Mesenchymal stem cell (in vitro differentiated cells and primary cell): ENCODE data around the gene IL1RAPL1.

Experiments used
- DNase-seq: peaks from one replicate; pipeline ENCODE4 v3.0.0-alpha.2; 2013
- H2AFZ ChIP-seq: one replicate; pipeline ENCODE4 v1.6.1; 2013; ENCODE audit warnings: low read depth, mild to moderate bottlenecking, control low read depth, inconsistent platforms, low read length, moderate library complexity
- H2AK5ac ChIP-seq: 2 replicates; pipeline ENCODE4 v1.6.1; 2013; ENCODE audit warnings: low read length, moderate library complexity, mild to moderate bottlenecking, inconsistent platforms; ENCODE audit not compliant: severe bottlenecking
- H2BK120ac ChIP-seq: one replicate; pipeline ENCODE4 v1.6.1; 2013; ENCODE audit warnings: low read depth, mild to moderate bottlenecking, inconsistent platforms, low read length, moderate library complexity
- H2BK12ac ChIP-seq, 2 experiments: one replicate each; pipeline ENCODE4 v1.6.1; 2013; ENCODE audit warnings: inconsistent platforms in 2 of 2, low read length in 2 of 2, mild to moderate bottlenecking in 2 of 2, moderate library complexity in 2 of 2, control low read depth in 1 of 2
- H2BK15ac ChIP-seq: one replicate; pipeline ENCODE4 v1.6.1; 2013; ENCODE audit warnings: mild to moderate bottlenecking, low read depth, inconsistent platforms; ENCODE audit not compliant: poor library complexity, severe bottlenecking
- H2BK5ac ChIP-seq: 2 replicates; pipeline ENCODE4 v1.6.1; 2013; ENCODE audit warnings: low read depth, mild to moderate bottlenecking, low read length, control low read depth, inconsistent platforms; ENCODE audit not compliant: poor library complexity, severe bottlenecking
- H3K14ac ChIP-seq, 2 experiments: one replicate each; pipeline ENCODE4 v1.6.1; 2013; ENCODE audit warnings: inconsistent platforms in 2 of 2, low read length in 2 of 2, control low read depth in 1 of 2, mild to moderate bottlenecking in 1 of 2, moderate library complexity in 1 of 2
- H3K18ac ChIP-seq, 2 experiments: one replicate each; pipeline ENCODE4 v1.6.1; 2013; ENCODE audit warnings: inconsistent platforms in 2 of 2, low read length in 2 of 2, control low read depth in 1 of 2, low read depth in 1 of 2, mild to moderate bottlenecking in 1 of 2
- H3K23ac ChIP-seq, 2 experiments: one replicate each; pipeline ENCODE4 v1.6.1; 2013; ENCODE audit warnings: inconsistent platforms in 2 of 2, low read length in 2 of 2, mild to moderate bottlenecking in 2 of 2, moderate library complexity in 2 of 2, control low read depth in 1 of 2
- H3K27ac ChIP-seq: 2 replicates; pipeline ENCODE4 v1.5.1; 2013; ENCODE audit warnings: mild to moderate bottlenecking, moderate library complexity, low read length, control low read depth, inconsistent platforms; ENCODE audit not compliant: poor library complexity, severe bottlenecking
- H3K27me3 ChIP-seq, 2 experiments: 2 replicates each; pipeline versions ENCODE4 v1.6.1 to v1.7.0; 2013; ENCODE audit warnings: low read length in 2 of 2, mild to moderate bottlenecking in 2 of 2, moderate library complexity in 2 of 2, control low read depth in 1 of 2, inconsistent platforms in 1 of 2; ENCODE audit not compliant: control insufficient read depth in 1 of 2, insufficient read depth in 1 of 2
- H3K36me3 ChIP-seq, 2 experiments: 2 replicates each; pipeline versions ENCODE4 v1.6.1 to v1.7.0; 2013; ENCODE audit warnings: low read length in 2 of 2, control low read depth in 1 of 2, inconsistent platforms in 1 of 2, low read depth in 1 of 2, mild to moderate bottlenecking in 1 of 2; ENCODE audit not compliant: insufficient read depth in 2 of 2, control insufficient read depth in 1 of 2
- H3K4ac ChIP-seq, 2 experiments: one replicate each; pipeline ENCODE4 v1.6.1; 2013; ENCODE audit warnings: inconsistent platforms in 2 of 2, low read length in 2 of 2, mild to moderate bottlenecking in 2 of 2, moderate library complexity in 2 of 2, control low read depth in 1 of 2, low read depth in 1 of 2
- H3K4me1 ChIP-seq: 2 replicates; pipeline ENCODE4 v1.6.1; 2013; ENCODE audit warnings: low read depth, low read length, control low read depth; ENCODE audit not compliant: control insufficient read depth, insufficient read depth
- H3K4me2 ChIP-seq: 2 replicates; pipeline ENCODE4 v1.6.1; 2013; ENCODE audit warnings: low read length, mild to moderate bottlenecking, inconsistent platforms; ENCODE audit not compliant: poor library complexity, severe bottlenecking
- H3K4me3 ChIP-seq, 2 experiments: 2 replicates each; pipeline versions ENCODE4 v1.5.1 to v1.7.0; 2013; ENCODE audit warnings: low read length in 2 of 2, mild to moderate bottlenecking in 2 of 2, control low read depth in 1 of 2, low read depth in 1 of 2; ENCODE audit not compliant: insufficient read depth in 1 of 2
- H3K79me1 ChIP-seq: replicated peaks from 2 replicates; pipeline ENCODE4 v1.6.1; 2013; ENCODE audit warnings: mild to moderate bottlenecking, control low read depth, low read length, inconsistent platforms; ENCODE audit not compliant: poor library complexity, severe bottlenecking
- H3K9ac ChIP-seq: 2 replicates; pipeline ENCODE4 v1.7.0; 2013; ENCODE audit warnings: mild to moderate bottlenecking, low read length, moderate library complexity
- H3K9me3 ChIP-seq: 2 replicates; pipeline ENCODE4 v1.7.0; 2013; ENCODE audit warnings: mild to moderate bottlenecking, low read length; ENCODE audit not compliant: control insufficient read depth
- H4K8ac ChIP-seq: one replicate; pipeline ENCODE4 v1.6.1; 2013; ENCODE audit warnings: inconsistent platforms, mild to moderate bottlenecking, low read length, moderate library complexity
- H4K91ac ChIP-seq: one replicate; pipeline ENCODE4 v1.6.1; 2013; ENCODE audit warnings: mild to moderate bottlenecking, low read length, inconsistent platforms
- WGBS: methylation state at CpG from one replicate; pipeline ENCODE4 v1.1.7; 2013; ENCODE audit warnings: mixed read lengths; 5-methylcytosine and 5-hydroxymethylcytosine counted together

IL1RAPL1 gene

DNA sequence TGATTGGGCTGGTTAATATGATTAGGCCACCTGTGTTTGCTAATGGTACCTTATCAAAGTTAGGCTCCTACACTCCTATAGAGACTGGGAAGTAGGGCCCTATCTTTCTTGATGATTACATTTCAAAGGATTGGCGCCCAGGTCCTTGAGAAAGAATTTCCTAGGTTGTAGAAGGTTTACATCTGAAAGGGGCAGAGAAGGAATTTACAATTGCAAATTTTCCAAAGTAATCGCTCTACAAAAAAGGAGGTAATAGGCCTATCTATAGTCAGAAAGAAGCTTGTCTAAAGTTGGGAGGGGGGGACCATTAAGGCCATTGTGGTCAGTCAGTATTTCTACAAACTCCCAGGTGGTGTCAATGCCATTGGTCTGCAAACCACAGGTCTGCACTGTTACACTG lies 638.4 kb downstream of the IL1RAPL1 start:
- Histone ChIP-seq H3K18ac (no peak overlapping the region), H3K79me1 (no peaks in the 10 kb centered on the region), H2BK5ac (no peak overlapping the region), H2BK120ac (no peak overlapping the region), H4K8ac (no peak overlapping the region), H3K9me3 (no peaks in the 10 kb centered on the region), H3K27ac (no peak overlapping the region), H3K36me3 (no peaks in the 10 kb centered on the region), H2BK15ac (no peak overlapping the region), H2AK5ac (no peak overlapping the region), H3K9ac (no peak overlapping the region), H3K4me3 (no peak overlapping the region), H3K4me1 (no peaks in the 10 kb centered on the region), H2BK12ac (no peak overlapping the region), H3K4me2 (no peak overlapping the region), H3K23ac (no peak overlapping the region), H4K91ac (no peak overlapping the region), H3K4ac (no peak overlapping the region), H2AFZ (no peak overlapping the region), H3K14ac (no peak overlapping the region), H3K27me3 (no peaks in the 10 kb centered on the region)
- 55% methylated on average over 1 of the region's 2 CpGs for WGBS
- no peak for DNase-seq

DNA sequence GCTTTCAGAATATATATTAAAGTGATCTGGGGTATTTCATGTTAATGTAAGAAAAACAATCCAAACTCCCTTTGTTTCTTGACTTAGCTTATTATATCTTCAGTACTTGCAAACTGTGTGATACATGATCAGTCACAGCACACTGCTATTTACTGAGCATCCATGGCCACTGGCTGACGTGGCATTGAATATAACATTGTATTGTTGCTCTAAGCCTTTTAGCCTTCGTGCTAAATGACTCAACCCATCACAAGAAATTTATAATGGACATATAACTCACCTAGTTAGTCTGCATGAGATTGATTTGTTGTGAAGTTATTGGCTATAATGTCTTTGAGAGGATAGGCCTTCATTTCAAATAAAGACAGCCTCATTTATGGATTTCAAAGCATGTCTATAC lies 642.6 kb downstream of the IL1RAPL1 start:
- Histone ChIP-seq H3K27me3 (no peaks in the 10 kb centered on the region), H3K4ac (no peak overlapping the region)

DNA sequence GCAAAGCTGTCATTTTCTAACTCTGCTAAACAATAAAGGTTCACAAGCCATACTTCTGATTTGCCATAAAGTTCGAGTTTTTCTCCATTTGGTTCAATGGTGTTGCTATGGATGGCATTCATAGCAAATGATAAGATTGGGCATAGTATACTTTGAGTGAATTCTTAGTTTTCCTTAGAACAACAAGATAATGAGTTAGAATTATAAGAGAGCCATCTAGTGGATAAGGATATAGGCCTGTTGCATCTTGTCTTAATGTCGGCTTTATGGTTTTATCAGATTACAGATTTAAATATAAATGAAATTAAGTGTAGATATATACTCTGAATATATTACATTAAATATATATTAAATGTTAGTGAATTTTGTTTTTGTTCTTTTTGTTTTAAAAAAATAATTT lies 644.6 kb downstream of the IL1RAPL1 start:
- no peaks in the 10 kb centered on the region for H3K36me3 ChIP-seq
- H3K4me3 ChIP-seq: no peak overlapping the region
- no peak overlapping the region for H3K23ac ChIP-seq
- no peaks in the 10 kb centered on the region for H3K9me3 ChIP-seq
- no peak overlapping the region for H3K4ac ChIP-seq
- H2BK15ac ChIP-seq: no peak overlapping the region
- no peak overlapping the region for H4K91ac ChIP-seq
- WGBS: 33% methylated on average over 1 of the region's 2 CpGs
- no peaks in the 10 kb centered on the region for H3K4me1 ChIP-seq
- no peak overlapping the region for H2BK12ac ChIP-seq
- H3K27me3 ChIP-seq: no peaks in the 10 kb centered on the region
- no peak overlapping the region for H3K18ac ChIP-seq
- H4K8ac ChIP-seq: no peak overlapping the region
- H2BK5ac ChIP-seq: no peak overlapping the region
- no peak overlapping the region for H3K14ac ChIP-seq
- no peak overlapping the region for H3K4me2 ChIP-seq
- no peak for DNase-seq
- H3K27ac ChIP-seq: no peak overlapping the region
- no peak overlapping the region for H3K9ac ChIP-seq
- no peak overlapping the region for H2AFZ ChIP-seq
- H3K79me1 ChIP-seq: no peaks in the 10 kb centered on the region
- no peak overlapping the region for H2BK120ac ChIP-seq
- no peak overlapping the region for H2AK5ac ChIP-seq

More for the DNA sequence above, 642.6 kb downstream of the IL1RAPL1 start:
- WGBS: no CpG with 5 or more reads among the region's 2 CpGs
- Histone ChIP-seq H3K79me1 (no peaks in the 10 kb centered on the region), H3K4me3 (no peak overlapping the region), H3K27ac (no peak overlapping the region), H4K91ac (no peak overlapping the region), H3K14ac (no peak overlapping the region), H2BK12ac (no peak overlapping the region), H3K9ac (no peak overlapping the region), H2BK5ac (no peak overlapping the region), H2BK15ac (no peak overlapping the region), H3K9me3 (no peaks in the 10 kb centered on the region), H2BK120ac (no peak overlapping the region), H3K23ac (no peak overlapping the region), H2AFZ (no peak overlapping the region), H3K18ac (no peak overlapping the region), H4K8ac (no peak overlapping the region), H2AK5ac (no peak overlapping the region), H3K4me1 (no peaks in the 10 kb centered on the region), H3K36me3 (no peaks in the 10 kb centered on the region), H3K4me2 (no peak overlapping the region)
- DNase-seq: no peak

DNA sequence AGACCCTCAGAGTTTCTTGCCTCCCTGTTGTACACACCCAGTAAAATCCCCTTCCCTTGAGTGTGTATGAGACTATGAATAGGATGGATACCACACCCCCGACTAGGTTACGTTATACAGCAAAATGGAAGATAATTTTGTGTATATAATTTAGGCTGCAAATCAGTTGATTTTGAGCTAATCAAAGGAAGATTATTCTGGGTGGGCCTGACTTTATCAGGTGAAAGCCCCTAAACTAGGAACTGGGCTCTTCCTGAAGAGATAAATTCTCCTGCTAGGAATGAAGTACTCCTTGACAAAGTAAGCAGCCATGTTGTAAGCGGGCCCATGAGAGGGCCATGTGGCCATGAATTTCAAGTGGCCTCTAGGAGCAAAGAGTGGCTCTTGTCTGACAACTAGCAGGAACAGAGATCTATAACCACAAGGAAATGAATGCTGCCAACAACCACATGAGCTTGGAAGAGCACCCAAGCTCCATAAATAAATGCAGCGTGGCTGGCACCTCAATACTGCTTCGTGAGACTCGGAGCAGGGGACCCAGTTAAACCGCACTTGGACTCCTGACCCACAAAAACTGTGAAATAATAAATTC lies 646.4 kb downstream of the IL1RAPL1 start:
- Histone ChIP-seq H3K4me3 (no peak overlapping the region), H3K9ac (no peak overlapping the region), H3K79me1 (no peaks in the 10 kb centered on the region), H3K36me3 (no peaks in the 10 kb centered on the region), H3K18ac (no peak overlapping the region), H3K9me3 (no peaks in the 10 kb centered on the region), H2AFZ (no peak overlapping the region), H4K8ac (no peak overlapping the region), H3K23ac (no peak overlapping the region), H3K27ac (no peak overlapping the region), H3K4me2 (no peak overlapping the region), H3K14ac (no peak overlapping the region), H2BK5ac (no peak overlapping the region), H2BK120ac (no peak overlapping the region), H3K4ac (no peak overlapping the region), H3K27me3 (no peaks in the 10 kb centered on the region), H3K4me1 (no peaks in the 10 kb centered on the region), H2BK12ac (no peak overlapping the region), H2AK5ac (no peak overlapping the region), H4K91ac (no peak overlapping the region), H2BK15ac (no peak overlapping the region)
- WGBS: 99% methylated on average over 4 of the region's 7 CpGs
- DNase-seq: no peak
